SK-MEL-5 (cell line): ENCODE data around the gene EPB41L4A. TPM values are rescaled to one million over a fixed set of nuclear protein-coding genes. Genes with fewer than 3 reads are reported as not detected.
A peak's percentile ranks its signal among the peaks of the same experiment; 100 is the strongest.
"Not testable (repeated sequence)": the region's sequence is repeated elsewhere in the genome, so short reads cannot be mapped to it uniquely, and the experiment has no call there.

ENCODE experiments used
- DNase-seq: peaks from one replicate; pipeline ENCODE4 v3.0.0-alpha.2; 2016; ENCODE audit warnings: low read depth, low spot score
- in situ Hi-C: cut with HindIII; loops from 2 replicates; pipeline ENCODE4 v1.10.0; 2016; ENCODE audit warnings: low sequenced_read_pairs, high pct_unique_total_duplicates, low pct_unique_long_range_greater_than_20kb
- total RNA-seq: library from RNA; depleted of rRNA; stranded (reverse); fragments of >200 nt; shearing (Covaris generic); gene quantifications from 2 replicates; pipeline ENCODE4 v1.2.3, GENCODE V29; 2014

Gene EPB41L4A
- total RNA-seq, 1 experiment from 2014 or later = 0.42 TPM

DNA sequence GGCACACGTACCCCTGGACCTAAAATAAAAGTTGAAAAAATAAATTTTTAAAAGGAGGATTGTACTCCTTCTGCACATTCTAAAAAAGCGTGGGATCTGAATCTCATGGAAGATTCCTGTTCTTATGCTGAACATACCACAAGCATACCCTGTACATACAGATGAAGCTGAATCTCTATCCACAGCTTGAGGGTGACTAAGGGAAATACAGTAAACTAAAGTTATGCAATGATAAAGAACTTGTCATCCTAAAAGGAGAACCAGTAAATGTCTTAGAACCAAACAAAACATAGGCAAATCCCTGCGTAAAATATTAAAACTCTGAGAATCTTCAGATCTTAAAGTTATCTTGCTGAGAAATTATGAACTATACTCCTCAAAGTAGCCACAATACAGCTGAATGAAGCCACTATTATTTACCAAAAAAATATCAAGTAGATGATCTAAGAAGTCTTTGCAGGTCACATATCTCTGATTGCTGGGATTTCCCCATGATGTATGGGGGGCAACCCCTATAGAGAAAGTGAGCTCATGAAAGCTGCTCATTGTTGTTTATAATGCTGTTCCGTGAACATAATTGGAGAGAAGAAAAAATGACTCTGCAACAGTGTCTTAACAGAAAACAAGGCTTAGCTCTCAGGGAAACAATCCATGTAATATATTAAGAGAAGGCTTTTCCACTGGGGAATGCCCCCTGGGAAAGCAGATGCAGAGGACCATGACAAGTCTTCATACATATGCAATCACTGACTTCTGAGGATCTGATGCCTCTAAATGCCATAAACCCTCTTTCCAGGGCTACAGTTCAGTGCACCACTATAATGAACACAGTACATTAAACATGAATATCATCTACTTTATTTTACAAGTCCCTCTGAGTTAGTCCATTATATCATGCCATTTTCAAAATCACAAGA lies 210.1 kb downstream of the EPB41L4A start:
- in situ Hi-C loops = no loop called here
- peak; percentile 11 for DNase-seq

DNA sequence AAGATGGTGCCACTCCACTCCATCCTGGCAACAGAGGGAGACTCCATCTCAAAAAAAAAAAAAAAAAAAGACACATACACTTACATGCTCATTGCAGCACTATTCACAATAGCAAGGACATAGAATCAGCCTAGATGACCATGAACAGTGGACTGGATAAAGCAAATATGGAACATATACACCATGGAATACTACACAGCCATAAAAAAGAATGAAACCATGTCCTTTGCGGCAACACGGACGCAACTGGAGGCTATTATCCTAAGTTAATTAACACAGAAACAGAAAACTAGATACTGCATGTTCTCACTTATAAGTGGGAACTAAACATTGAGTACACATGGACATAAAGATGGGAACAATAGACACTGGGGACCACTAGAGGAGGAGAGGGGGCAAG lies 210.9 kb downstream of the EPB41L4A start:
- DNase-seq, in situ Hi-C loops: not testable (repeated sequence)

DNA sequence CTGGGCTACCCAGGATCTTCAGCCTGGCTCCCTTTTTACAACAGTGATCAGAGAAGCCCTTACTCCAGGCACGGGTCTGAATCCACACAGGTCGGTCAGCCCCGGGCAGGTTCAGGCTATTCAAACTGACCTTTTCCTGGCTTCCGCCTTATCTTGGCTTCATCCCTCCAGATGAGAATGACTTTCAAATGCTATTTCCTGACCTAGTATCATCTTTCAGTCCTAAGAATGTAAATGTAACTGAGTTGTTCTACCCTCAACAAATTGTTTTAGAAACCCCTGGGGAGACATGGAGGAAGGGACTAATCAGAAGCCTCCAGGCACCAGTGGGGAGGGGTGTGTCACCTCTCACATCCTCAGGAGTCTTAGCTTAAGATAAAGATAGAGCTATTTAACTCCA lies 213.2 kb downstream of the EPB41L4A start:
- in situ Hi-C loops = no loop called here

DNA sequence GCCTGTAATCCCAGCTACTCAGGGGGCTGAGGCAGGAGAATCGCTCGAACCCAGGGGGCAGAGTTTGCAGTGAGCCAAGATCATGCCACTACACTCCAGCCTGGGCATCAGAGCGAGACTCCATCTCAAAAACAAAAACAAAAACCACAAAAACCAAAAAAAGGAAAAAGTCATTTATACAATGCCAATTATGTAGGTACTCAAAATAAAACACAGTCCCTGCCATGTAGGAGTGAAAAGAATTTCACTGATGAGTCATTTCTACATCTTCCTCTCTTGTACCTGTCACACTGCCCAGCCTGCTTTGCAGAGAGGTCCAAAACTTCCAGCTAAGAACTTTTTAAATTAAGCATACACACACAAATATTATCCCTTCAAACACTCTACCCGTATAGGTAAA lies 215.8 kb downstream of the EPB41L4A start:
- in situ Hi-C loops = no loop called here
- DNase-seq = no peak

More for the DNA sequence above, 213.2 kb downstream of the EPB41L4A start:
- no peak for DNase-seq

DNA sequence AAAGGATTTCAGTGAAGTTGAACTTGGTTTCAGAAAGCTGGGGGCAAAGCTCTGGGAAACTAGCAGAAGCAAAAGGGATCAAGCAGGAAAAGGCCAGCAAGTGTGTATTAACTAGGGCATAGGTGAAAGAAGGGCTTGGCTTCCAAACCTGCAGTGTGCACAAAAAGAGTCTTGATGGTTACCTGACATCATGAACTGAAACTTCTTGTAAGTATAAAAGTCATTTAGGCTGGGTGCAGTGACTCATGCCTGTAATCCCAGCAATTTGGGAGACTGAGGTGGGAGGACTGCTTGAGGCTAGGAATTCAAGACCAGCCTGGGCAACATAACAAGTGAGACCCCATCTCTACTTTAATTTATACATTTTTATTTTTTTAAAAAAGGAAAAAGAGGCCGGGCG lies 216.4 kb downstream of the EPB41L4A start:
- in situ Hi-C loops = no loop called here
- no peak for DNase-seq

DNA sequence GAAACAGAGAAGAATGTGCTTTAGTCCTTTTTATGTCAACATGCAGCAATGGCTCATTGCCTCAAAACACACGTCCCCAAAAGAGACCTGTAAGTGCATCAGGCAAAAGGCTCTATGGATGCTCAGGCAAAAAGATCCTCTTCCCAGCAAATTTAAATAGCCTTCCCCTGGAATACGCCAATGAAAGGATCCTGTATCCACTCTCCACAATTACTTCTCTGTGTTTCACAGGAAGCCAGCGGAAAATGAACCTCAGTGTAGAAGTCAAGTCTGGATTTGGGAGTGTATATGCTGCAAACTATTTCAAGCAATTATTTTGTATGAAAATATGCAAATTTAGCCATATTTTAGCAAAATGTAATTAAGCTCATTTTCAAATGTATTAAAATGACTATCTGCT lies 217.9 kb downstream of the EPB41L4A start:
- in situ Hi-C loops = no loop called here
- DNase-seq = peak; percentile 67

DNA sequence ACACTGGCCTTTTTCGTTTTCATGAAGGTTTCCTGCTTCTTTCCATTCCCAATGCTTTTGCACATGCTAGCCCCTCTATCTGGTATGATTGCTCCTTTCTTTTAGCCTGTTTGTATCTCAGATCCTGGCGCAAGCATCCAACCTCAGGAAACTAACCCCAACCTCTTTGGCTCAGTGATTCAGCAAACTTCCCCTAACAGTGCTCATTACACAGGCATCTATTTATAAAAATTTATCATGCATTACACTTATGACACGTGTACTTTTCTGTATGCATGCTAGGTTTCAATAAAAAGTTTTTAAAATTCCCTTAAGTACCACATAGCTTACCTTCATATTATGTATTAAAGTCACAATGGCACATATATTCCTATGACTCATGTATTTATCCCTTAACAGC lies 218.9 kb downstream of the EPB41L4A start:
- in situ Hi-C loops = no loop called here
- DNase-seq = no peak

DNA sequence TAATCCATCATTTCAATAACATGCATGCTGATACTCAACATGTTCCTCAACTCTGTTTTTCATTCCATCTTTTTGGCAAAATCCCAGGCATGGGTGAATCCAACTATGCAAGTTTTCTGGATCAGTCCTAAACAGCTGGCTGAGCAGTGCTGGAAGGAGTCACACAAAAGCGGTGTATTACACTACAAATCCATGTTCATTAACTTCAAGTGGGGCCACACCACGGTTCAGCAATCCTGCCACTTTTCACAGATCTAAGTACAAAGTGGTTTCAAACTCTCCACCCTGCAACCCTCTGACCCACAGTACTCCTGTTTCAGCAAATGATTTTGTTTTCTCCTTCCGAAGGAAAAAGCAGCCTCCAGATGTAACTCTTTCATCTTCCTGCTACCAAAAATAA lies 222.5 kb downstream of the EPB41L4A start:
- no peak for DNase-seq
- in situ Hi-C loops = no loop called here

DNA sequence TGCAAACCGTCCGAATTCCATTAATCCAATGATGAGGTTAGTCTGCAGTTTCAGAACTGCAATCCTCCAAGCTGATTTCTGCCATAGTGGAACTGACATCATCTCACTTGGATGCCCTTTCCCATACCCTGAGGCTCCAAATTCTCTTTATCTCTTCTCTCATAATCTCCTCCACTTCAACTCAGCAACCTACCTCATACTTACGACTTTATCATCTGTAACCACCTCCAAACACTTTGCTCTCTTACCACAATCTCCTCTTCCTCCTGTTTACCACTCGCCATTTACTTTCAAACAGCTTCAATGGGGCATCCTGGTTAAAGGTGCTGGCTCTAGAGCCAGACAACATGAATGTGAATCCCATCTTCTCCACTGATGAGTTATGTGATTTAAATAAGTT lies 223.2 kb downstream of the EPB41L4A start:
- no peak for DNase-seq
- in situ Hi-C loops = no loop called here

DNA sequence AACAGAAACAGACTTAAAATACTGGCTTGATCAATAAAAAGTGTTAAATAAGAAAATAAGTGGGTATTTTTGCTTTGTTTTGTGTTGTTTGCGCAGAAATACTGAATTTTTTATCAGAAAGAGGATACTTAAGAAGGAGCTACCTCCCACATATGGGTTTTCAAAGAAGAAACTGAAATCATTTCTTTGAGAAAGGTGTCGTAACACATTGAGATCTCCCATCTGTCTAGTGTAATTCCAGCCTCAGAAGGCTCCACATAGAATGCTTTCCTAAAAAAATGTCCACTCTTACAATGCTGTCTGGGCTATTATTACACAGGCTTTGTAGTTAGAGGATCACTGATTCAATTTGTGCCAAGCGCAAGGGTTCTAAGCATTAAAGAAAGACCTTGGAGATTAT lies 226.2 kb downstream of the EPB41L4A start:
- no peak for DNase-seq
- in situ Hi-C loops = no loop called here

DNA sequence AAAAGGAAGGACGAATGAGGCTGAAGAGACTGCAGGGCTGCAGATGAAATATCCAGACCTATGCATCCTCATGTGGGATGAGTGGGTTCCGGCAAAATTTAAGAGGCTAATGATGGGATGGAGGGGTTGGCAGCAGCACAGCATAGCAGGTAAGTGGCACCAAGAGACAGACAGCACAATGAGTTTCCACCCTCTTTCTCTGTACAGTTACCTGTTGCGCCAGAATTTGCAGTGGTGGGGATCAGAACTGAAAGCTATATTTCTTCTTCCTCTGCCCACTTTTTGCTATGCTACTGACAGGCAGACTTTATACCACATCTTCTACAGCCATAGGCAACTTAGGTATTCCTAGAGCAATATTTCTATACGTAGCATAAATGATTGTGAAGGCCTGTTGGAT lies 227.0 kb downstream of the EPB41L4A start:
- no peak for DNase-seq
- in situ Hi-C loops = no loop called here

DNA sequence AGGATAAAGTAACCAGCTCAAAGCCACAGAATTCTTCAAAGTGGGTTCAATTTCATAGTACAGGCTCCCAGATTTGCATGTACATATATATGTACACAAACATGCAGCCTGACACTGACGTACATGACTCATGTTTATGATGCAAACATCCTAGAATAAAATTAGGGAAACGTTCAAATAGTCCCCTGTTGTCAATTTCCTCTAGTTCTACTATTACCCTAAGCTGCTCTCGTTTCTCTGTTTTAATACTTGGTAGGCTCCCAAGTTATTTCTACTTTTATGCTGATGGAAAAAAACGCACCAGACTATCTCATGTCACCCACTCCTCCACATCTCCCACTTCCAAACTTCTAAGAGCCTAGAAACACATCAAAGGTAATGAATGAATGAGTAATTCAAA lies 229.7 kb downstream of the EPB41L4A start:
- no peak for DNase-seq
- in situ Hi-C loops = no loop called here

DNA sequence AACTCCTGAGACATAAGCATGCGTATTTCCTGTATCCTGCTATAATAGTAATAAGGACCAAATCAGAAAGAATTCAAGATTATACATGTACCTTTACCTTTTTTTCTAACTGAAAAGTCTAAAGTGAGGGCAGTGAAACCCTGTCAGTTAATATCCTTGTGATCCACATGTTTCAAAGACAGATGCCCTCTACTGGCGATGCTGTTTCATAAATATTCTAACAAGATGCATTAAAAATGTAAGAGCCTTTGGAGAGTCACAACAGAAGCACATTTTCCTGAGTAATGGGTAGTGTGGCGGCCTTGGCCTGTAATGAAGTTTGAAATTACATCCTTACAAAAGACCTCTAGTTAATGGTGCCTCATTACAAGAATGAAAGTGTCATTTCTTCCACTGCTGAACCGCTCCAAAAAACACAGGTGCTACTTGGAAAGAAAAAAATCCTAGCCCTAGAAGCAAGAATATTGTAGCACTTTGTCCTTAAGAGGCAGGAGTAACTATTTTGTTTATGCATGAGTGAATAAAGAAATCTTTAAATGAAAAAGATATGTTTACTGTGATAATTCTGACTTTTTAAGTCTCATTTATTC lies 232.6 kb downstream of the EPB41L4A start:
- in situ Hi-C loops = no loop called here

DNA sequence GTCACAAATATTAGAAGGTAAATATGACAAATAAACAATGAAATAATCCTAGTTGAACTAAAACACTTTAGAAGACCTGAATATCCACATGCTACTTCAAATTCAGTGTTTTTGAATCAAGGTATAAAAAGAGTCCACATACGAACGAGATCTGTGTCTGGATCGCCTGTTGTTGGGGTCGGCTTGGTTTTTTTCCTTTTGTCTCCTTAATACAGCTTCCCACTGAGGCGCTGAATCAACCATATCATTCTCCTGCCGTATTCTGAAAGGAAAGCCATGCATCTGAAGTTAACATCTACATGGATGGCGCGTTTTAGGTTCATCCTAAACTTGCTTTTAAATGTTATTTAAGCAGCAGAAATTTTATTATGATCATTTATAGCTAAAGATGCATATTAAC lies 235.2 kb downstream of the EPB41L4A start:
- DNase-seq = no peak
- in situ Hi-C loops = no loop called here

More for the DNA sequence above, 232.6 kb downstream of the EPB41L4A start:
- DNase-seq = peak; percentile 69

DNA sequence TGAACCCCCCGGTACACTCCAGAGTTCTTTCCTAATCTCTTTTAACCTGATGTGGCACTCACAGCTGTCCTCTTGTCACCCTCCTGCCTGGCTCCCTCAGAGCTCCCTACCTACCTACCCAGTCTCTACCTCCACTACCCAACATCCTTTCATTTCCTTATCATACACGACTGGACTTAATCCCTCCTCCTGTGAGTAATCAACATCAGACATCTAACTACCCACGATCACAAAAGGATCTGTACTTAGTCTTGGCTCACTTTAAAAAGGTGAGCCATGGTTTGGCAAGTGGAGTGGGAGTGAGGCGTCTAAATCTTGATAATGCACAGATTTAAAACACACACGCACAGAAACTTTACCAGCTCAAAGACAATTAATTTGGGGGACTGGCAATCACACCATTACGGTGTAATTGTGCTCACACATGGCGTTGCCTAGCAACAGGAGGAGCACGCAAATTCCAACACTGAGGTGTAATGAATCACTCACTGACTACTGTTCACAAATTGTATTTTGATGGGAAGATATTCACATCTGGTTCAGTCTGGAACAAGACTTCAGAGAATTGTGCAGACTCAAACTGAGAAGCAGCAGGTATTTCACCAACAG lies 235.9 kb downstream of the EPB41L4A start:
- DNase-seq = no peak
- in situ Hi-C loops = no loop called here

DNA sequence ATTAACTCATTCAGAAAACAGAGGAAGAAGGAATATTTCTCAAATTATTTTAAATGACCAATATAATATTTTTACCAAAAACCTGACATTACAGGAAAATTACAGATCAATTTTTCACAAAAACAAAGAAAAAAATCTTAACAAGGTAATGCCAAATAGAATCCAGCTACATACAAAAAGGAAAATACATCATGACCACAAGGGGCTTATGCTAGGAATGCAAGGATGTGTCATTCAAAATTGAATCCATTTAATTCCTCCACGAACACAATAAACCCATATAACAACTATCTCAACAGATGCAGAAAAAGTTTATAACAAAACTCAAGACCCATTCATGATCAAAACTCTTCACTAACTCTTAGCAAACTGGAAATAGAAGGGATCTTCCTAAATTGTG lies 239.8 kb downstream of the EPB41L4A start:
- no peak for DNase-seq

DNA sequence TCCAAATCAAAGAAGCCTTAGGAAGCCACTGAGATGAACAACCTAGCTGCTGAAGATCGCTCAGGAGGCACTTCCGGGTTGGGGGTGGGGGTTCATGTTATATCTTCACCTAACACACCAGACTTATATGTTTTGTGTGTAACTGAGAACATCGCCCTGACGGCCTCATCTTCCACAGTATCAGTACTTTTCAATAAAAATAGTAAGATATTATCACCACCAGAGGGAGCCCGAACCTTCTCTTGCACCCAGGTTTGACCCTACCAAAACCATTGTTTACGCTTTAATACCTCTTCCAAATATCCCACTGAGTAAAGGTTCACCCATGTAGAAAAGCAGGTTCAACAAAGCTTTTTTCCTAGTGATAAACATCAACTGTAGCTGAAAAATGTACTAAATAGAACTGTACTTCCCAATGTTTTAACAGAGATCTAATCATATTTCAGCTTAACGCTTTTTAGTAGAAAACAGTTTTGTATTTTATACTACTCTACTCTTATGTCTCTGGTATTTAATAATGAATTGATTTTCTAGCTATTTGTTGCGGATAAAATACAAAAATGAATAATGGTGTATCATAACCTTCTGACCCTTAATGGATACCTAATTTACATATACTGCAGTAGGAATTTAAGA lies 244.0 kb downstream of the EPB41L4A start:
- DNase-seq = peak; percentile 76
- in situ Hi-C loops = no loop called here

More for the DNA sequence above, 239.8 kb downstream of the EPB41L4A start:
- in situ Hi-C loops = no loop called here
